Endothelial cell of umbilical vein (primary cell): ENCODE data around the gene LDHB. TPM values are rescaled to one million over a fixed set of nuclear protein-coding genes. Genes with fewer than 3 reads are reported as not detected.
A peak's percentile ranks its signal among the peaks of the same experiment; 100 is the strongest.

Experiments used
- BruUV-seq: library from RNA; stranded (reverse); fragments of 400-500 nt; replicated peaks from 2 replicates; lab custom pipeline; 2021; lab: Mats Ljungman, UMichigan
- CTCF ChIA-PET: fragments of 300-600, 350-600 bp; sonication (Branson Sonifier 250); formaldehyde crosslinking; loops from one replicate; lab custom pipeline; 2021; ENCODE audit warnings: antibody characterized with exemption, inconsistent platforms; lab: Charles Lee
- POLR2A ChIA-PET: fragments of 300-600, 350-600 bp; sonication (Branson Sonifier 250); formaldehyde crosslinking; loops from one replicate; lab custom pipeline; 2021; ENCODE audit warnings: antibody characterized with exemption, inconsistent platforms; lab: Charles Lee
- DNase-seq: peaks from one replicate; pipeline ENCODE4 v3.0.0-alpha.2; 2011; ENCODE audit warnings: low read depth, low spot score
- FAIRE-seq: peaks from 2 replicates; lab custom pipeline; 2011; peaks lifted over from hg19 to GRCh38; lab: Jason Lieb, UNC
- H2AFZ ChIP-seq: 2 replicates; pipeline ENCODE4 v1.6.0; 2012; ENCODE audit warnings: low read depth, low read length, control low read depth, inconsistent platforms
- H3K27ac ChIP-seq: 2 replicates; pipeline ENCODE4 v1.5.1; 2011; ENCODE audit warnings: low read depth, mild to moderate bottlenecking, control low read depth, low read length, moderate library complexity; ENCODE audit not compliant: insufficient read depth
- H3K27me3 ChIP-seq, 2 experiments: 2 replicates each; pipeline versions ENCODE4 v1.6.0 to v1.6.1; 2011; ENCODE audit warnings: low read length in 2 of 2, mixed read lengths in 1 of 2; ENCODE audit not compliant: control insufficient read depth in 2 of 2, insufficient read depth in 2 of 2
- H3K36me3 ChIP-seq, 2 experiments: 2 replicates in 1 of 2; 3 replicates in 1 of 2; pipeline ENCODE4 v1.5.1; 2011; ENCODE audit warnings: low read length in 2 of 2, mild to moderate bottlenecking in 1 of 2, moderate library complexity in 1 of 2; ENCODE audit not compliant: control insufficient read depth in 2 of 2, insufficient read depth in 2 of 2; ENCODE audit errors: extremely low read depth in 1 of 2
- H3K4me1 ChIP-seq: 3 replicates; pipeline ENCODE4 v1.5.1; 2011; ENCODE audit warnings: mild to moderate bottlenecking, low read length; ENCODE audit not compliant: control insufficient read depth, insufficient read depth; ENCODE audit errors: extremely low read depth
- H3K4me2 ChIP-seq: 2 replicates; pipeline ENCODE4 v1.6.1; 2011; ENCODE audit warnings: low read length, control low read depth, mixed read lengths; ENCODE audit not compliant: insufficient read depth
- H3K4me3 ChIP-seq, 3 experiments: fragments of 200-600 bp in 1 of 3; sonication (generic), shearing (Covaris generic) in 1 of 3; replicated peaks in 1 of 3; 2 replicates each; pipeline ENCODE4 v1.5.1; 2011 to 2016; ENCODE audit warnings: control low read depth in 3 of 3, low read length in 3 of 3, mild to moderate bottlenecking in 2 of 3, inconsistent platforms in 1 of 3, low read depth in 1 of 3, moderate library complexity in 1 of 3; ENCODE audit not compliant: insufficient read depth in 1 of 3
- H3K79me2 ChIP-seq: 2 replicates; pipeline ENCODE4 v1.6.0; 2012; ENCODE audit warnings: low read length, inconsistent platforms; ENCODE audit not compliant: control insufficient read depth, insufficient read depth
- H3K9ac ChIP-seq: replicated peaks from 2 replicates; pipeline ENCODE3; 2011; ENCODE audit warnings: low read length, control low read depth; ENCODE audit not compliant: insufficient read depth; ENCODE audit errors: extremely low read depth
- H3K9me1 ChIP-seq: replicated peaks from 3 replicates; pipeline ENCODE4 v1.6.0; 2011; ENCODE audit warnings: mild to moderate bottlenecking, low read length; ENCODE audit not compliant: control insufficient read depth, insufficient read depth; ENCODE audit errors: extremely low read depth
- H3K9me3 ChIP-seq: replicated peaks from 2 replicates; pipeline ENCODE4 v1.5.1; 2012; ENCODE audit warnings: low read length, inconsistent platforms; ENCODE audit not compliant: control insufficient read depth, insufficient read depth
- H4K20me1 ChIP-seq: replicated peaks from 2 replicates; pipeline ENCODE3; 2011; ENCODE audit warnings: mild to moderate bottlenecking, low read length; ENCODE audit not compliant: control insufficient read depth, insufficient read depth; ENCODE audit errors: extremely low read depth
- CTCF ChIP-seq, 2 donors: IDR thresholded peaks; 1 replicate in 1 of 2; 2 replicates in 1 of 2; pipeline ENCODE4 v1.5.1; 2011; ENCODE audit warnings: low read length in 2 of 2, mild to moderate bottlenecking in 2 of 2, moderate library complexity in 2 of 2, control low read depth in 1 of 2, inconsistent platforms in 1 of 2, low read depth in 1 of 2; ENCODE audit not compliant: insufficient read depth in 1 of 2; ENCODE audit errors: extremely low read depth in 1 of 2
- EZH2 ChIP-seq: IDR thresholded peaks from 2 replicates; pipeline ENCODE4 v1.6.1; 2012; ENCODE audit warnings: borderline replicate concordance, low read depth, mild to moderate bottlenecking, moderate library complexity, low read length, inconsistent platforms; ENCODE audit not compliant: severe bottlenecking
- FOS ChIP-seq: IDR thresholded peaks from 2 replicates; pipeline ENCODE4 v1.6.1; 2011; ENCODE audit warnings: mild to moderate bottlenecking, low read length, moderate library complexity, borderline replicate concordance; ENCODE audit not compliant: insufficient read depth
- GATA2 ChIP-seq: IDR thresholded peaks from 2 replicates; pipeline ENCODE4 v1.7.0; 2011; ENCODE audit warnings: low read depth, mild to moderate bottlenecking, moderate library complexity, mixed read lengths, low read length; ENCODE audit not compliant: insufficient read length, insufficient read depth
- JUN ChIP-seq: IDR thresholded peaks from 2 replicates; pipeline ENCODE4 v1.6.1; 2011; ENCODE audit warnings: borderline replicate concordance, low read depth; ENCODE audit not compliant: insufficient read length, insufficient read depth
- MAX ChIP-seq: IDR thresholded peaks from 2 replicates; pipeline ENCODE4 v1.6.1; 2011; ENCODE audit not compliant: insufficient read depth, insufficient read length
- MYC ChIP-seq: IDR thresholded peaks from one replicate; pipeline ENCODE4 v1.6.1; 2011; ENCODE audit warnings: mild to moderate bottlenecking, low read depth, low read length
- POLR2A ChIP-seq: IDR thresholded peaks from 2 replicates; pipeline ENCODE4 v1.6.1; 2012; ENCODE audit warnings: low read depth, mild to moderate bottlenecking, control low read depth, low read length
- POLR2AphosphoS5 ChIP-seq: IDR thresholded peaks from 2 replicates; pipeline ENCODE4 v1.6.1; 2012; ENCODE audit warnings: low read depth, mild to moderate bottlenecking, control low read depth, low read length, moderate library complexity; ENCODE audit not compliant: insufficient read depth
- dilution Hi-C: fragments of 300-500 bp; cut with MboI; formaldehyde crosslinking; loops from one replicate; pipeline ENCODE4 v1.15.0; 2019; ENCODE audit warnings: low sequenced_read_pairs; ENCODE audit not compliant: extremely low pct_ligation_motif_present
- intact Hi-C: fragments of 100-400 bp; cut with micrococcal nuclease; formaldehyde crosslinking; loops from one replicate; pipeline ENCODE4 v1.10.0; 2022
- polyA plus RNA-seq, 4 experiments: library from polyadenylated mRNA; depleted of rRNA in 3 of 4; stranded (reverse) in 3 of 4; unstranded in 1 of 4; fragments of >200 nt; gene quantifications; 2 replicates each; pipeline versions ENCODE4 v1.2.1 to v1.2.3, GENCODE V29; 2011 to 2012; ENCODE audit warnings: missing spikeins in 1 of 4
- total RNA-seq: library from RNA; stranded (reverse); gene quantifications from 2 replicates; pipeline ENCODE4 v1.2.3, GENCODE V29; 2021

LDHB gene
- total and polyA plus RNA-seq, 2 donors (not counting 3 experiments of a cell fraction or from before 2014, with no cell fraction given): 437 to 670 TPM

- Histone ChIP-seq H3K4me1 (no peaks in the 10 kb centered on the region), H2AFZ (no peak overlapping the region), H4K20me1 (no peaks in the 10 kb centered on the region), H3K9ac (no peak overlapping the region), H3K9me1 (no peaks in the 10 kb centered on the region), H3K27me3 (peaks cover 3 to 5% of the 10 kb centered on the region in 2 experiments), H3K79me2 (no peaks in the 10 kb centered on the region), H3K9me3 (no peaks in the 10 kb centered on the region), H3K36me3 (no peaks in the 10 kb centered on the region), H3K27ac (no peak overlapping the region), H3K4me3 (no peak overlapping the region), H3K4me2 (no peak overlapping the region)
- ChIA-PET CTCF (interaction anchor here (0.6 to 6.0 kb wide), 93 partner anchors 9 to 1334 kb away, joined by 3 to 517 read pairs (median 4); partner anchors contain the start of gene CMAS), POLR2A (interaction anchor here (0.8 kb wide), 1 partner anchor 320 kb away, joined by 5 read pairs; no protein-coding TSS in a partner anchor)
- no peak for TF ChIP-seq EZH2
- TF ChIP-seq CTCF (IDR thresholded peaks at IDR 0.05; ENCODE audit: extremely low read depth in 1 of 2, insufficient read depth in 1 of 2, low read depth in 1 of 2, low read length in 2 of 2): peak; percentile 17 to 21
- peak; percentile 42 for FAIRE-seq
- DNase-seq: peak; percentile 49
- dilution Hi-C loops (no loop called here), intact Hi-C loops (loop anchor here (1.0 kb wide), 4 partner anchors 291 to 745 kb away; no protein-coding TSS in a partner anchor)
- no TSS peak for BruUV-seq
These were observed 40.4 kb upstream of the LDHB start for GRCh38 chr12:21697904-21698630.

- Histone ChIP-seq H2AFZ (no peak overlapping the region), H3K4me1 (no peaks in the 10 kb centered on the region), H4K20me1 (no peaks in the 10 kb centered on the region), H3K4me2 (no peak overlapping the region), H3K36me3 (no peaks in the 10 kb centered on the region), H3K4me3 (no peak overlapping the region), H3K9me3 (no peaks in the 10 kb centered on the region), H3K27me3 (peaks cover 2 to 3% of the 10 kb centered on the region in 2 experiments), H3K27ac (no peak overlapping the region), H3K79me2 (no peaks in the 10 kb centered on the region), H3K9ac (no peak overlapping the region), H3K9me1 (no peaks in the 10 kb centered on the region)
- CTCF ChIA-PET: interaction anchor here (1.0 to 6.0 kb wide), 12 partner anchors 13 to 764 kb away, joined by 3 to 517 read pairs (median 10); no protein-coding TSS in a partner anchor
- dilution Hi-C loops (no loop called here), intact Hi-C loops (loop anchor here (1.0 kb wide), 1 partner anchor 323 kb away; no protein-coding TSS in a partner anchor)
- FAIRE-seq (no peak), DNase-seq (no peak)
- no peak for TF ChIP-seq POLR2AphosphoS5
- TF ChIP-seq EZH2: no peak
- no peak for TF ChIP-seq JUN
- TF ChIP-seq MYC: no peak
- no peak for TF ChIP-seq MAX
- TF ChIP-seq FOS: no peak
- no peak for TF ChIP-seq GATA2
- no peak for TF ChIP-seq POLR2A
- TF ChIP-seq CTCF (IDR thresholded peaks at IDR 0.05; ENCODE audit: extremely low read depth in 1 of 2, insufficient read depth in 1 of 2, low read depth in 1 of 2, low read length in 2 of 2): no peak
- no TSS peak for BruUV-seq
- POLR2A ChIA-PET: no interaction called here
These were observed 39.0 kb upstream of the LDHB start for GRCh38 chr12:21696625-21697024.
